GM18858 (cell line): Measurements from ENCODE around the gene FGF11.

ENCODE experiments used
- ATAC-seq: cut with Tn5 transposase; IDR thresholded peaks from one replicate; pipeline ENCODE4 v1.9.1; 2021; ENCODE audit not compliant: unreplicated experiment

The FGF11 gene

DNA sequence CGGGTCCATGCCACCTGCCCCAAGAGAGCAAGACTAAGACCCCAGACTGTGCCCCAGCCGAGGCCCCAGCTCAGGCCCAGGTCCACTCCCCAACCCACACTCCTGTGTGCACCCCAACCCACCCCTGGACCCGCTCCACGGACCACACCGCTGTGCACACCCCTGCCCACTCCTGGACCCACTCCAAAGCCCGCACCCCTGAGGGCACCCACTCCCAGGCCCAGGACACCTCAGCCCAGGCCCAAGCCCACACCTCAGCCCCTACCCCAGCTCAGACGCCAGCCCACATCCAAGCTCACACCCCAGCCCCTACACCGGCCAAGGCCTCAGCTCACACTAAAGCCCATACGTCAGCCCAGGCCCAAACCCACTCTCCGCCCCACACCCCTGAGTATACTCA, 9.6 kb upstream of the FGF11 start:
- no peak for ATAC-seq

DNA sequence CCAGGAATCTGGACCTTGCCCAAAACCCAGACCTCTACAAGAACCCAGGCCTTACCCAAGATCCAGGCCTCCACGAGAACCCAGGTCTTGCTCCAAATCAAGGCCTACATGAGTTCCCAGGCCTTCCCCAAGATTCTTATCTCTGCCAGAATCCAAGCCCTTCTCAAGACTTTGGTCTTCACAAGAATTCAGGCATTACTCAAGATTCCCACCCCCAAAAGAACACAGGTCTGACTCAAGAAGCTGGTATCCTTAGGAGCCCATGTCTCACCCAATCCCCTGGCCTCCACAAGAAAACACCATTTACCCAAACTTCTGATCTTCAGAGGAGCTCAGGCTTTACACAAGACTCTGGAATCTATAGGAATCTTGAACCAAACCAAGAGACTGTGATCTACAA, 8.1 kb upstream of the FGF11 start:
- no peak for ATAC-seq

DNA sequence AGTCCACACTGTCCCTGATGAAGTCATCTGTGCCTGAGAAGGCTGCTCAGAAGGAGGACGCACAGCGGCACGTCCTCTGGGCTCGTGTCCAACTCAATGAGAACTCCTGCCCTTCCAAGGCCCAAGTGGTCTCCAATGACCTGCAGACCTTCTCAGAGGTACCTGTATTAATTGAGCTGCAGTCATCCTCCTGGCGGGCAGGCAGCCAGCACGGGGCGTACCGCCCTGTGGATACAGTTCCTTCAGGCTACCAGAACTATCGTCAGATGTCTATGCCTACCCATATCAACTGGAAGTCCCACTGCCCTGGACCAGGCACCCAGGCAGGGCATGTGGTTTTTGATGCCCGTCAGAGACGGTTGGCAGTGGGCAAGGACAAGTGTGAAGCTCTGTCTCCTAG, 7.0 kb upstream of the FGF11 start:
- no peak for ATAC-seq

DNA sequence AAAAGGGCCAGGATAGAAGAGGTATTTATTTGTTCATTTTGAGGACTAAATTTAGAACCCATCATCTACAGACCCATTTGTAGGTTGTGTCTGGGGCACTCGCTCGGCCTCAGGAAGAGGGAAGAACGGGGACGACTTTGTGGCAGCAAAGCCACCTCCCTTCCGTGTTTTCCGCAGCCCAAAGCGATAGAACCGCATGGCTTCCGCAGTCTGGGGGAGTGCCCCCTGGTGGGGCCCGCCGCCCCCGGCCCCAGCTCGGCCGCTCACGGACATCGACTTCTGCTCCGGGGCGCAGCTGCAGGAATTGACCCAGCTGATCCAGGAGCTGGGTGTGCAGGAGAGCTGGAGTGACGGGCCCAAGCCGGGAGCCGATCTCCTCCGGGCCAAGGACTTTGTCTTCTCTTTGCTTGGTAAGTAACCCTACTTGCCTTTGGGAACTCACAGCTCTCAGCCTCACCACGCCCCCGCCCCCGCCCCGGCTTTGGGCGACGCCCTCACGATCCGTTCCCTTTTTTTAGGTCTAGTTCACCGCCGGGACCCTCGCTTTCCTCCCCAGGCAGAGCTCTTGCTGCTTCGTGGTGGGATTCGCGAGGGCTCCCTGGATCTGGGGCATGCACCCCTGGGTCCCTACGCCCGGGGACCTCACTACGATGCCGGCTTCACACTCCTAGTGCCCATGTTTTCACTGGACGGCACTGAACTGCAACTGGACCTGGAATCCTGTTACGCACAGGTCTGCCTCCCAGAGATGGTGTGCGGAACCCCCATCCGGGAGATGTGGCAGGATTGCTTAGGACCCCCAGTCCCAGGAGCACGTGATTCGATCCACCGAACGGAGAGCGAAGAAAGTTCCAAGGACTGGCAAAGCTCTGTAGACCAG, 3.4 kb upstream of the FGF11 start:
- ATAC-seq = no peak

DNA sequence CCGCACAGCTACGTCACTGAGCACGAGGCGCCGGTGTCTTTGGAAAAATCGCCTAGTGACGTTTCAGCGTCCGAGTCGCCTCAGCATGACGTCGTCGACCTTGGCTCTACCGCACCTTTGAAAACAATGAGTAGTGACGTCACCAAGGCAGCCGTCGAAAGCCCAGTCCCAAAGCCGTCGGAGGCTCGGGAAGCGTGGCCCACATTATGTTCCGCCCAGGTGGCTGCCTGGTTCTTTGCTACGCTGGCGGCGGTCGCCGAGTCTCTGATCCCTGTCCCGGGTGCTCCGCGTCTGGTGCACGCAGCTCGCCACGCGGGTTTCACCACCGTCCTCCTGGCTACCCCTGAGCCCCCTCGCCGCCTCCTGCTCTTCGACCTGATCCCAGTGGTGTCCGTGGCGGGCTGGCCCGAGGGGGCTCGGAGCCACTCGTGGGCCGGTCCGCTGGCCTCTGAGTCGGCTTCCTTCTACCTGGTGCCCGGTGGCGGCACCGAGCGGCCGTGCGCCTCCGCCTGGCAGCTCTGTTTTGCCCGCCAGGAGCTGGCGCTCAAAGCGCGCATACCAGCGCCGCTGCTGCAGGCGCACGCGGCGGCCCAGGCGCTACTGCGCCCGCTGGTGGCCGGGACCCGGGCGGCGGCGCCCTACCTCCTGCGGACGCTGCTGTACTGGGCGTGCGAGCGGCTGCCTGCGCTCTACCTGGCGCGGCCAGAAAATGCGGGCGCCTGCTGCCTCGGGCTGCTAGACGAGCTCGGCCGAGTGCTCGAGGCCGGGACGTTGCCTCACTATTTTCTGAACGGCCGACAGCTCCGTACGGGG, 2.5 kb upstream of the FGF11 start:
- no peak for ATAC-seq

DNA sequence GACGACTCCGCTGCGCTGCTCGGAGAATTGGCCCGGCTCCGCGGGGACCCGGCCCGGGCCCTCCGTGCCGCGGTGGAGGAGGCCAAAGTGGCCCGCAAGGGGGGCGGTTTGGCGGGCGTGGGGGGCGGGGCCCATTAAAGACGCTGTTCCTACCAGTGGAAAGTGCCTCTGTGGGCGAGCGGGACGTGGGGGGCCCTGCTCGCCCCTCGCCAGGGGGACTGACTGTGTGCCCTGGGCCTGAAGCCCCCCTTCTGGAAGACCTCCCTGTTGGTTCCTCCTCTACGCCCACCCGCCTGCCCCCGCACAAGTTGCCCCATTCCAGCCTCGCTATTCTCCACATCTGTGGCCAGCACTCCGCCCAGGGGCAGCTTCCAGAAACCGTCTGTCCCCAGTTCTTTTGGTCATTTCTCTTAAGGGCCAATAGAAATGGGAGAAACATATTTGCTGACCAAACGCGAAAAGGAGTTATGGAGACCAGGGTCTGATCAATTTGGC, 1.9 kb upstream of the FGF11 start:
- no peak for ATAC-seq

DNA sequence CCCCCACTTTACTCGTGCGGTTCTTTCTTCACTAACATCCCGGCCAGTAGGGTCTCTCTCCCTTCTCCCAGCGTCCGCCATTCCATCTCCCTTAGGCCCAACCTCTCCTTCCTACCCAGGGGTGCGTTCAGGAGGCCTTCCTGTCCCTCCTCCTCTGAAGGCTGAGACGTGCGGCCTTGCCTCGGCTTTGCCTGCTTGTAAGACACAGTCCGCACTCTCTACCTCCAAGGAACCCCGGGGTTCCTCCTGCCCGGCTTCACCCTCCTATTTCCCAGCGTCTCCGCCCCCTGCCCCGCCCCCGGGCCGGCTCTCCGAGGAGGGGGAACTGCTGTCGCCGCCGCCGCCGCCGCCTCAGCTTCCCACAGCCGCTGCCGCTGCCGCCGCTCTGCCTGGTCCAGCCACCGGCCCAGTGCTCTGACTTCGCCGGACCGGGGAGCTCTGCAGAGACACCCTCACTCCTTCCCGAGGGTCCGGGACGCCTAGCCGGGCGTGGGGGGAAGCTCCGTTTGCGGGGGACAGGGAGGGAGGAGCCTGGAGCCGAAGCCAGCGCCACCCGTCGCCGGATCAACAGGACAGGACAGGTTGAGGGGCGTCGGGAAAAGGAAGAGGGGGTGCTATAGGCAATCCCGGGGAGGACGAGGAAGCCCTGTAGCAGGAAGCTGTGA, 1.2 kb upstream of the FGF11 start:
- ATAC-seq = no peak

DNA sequence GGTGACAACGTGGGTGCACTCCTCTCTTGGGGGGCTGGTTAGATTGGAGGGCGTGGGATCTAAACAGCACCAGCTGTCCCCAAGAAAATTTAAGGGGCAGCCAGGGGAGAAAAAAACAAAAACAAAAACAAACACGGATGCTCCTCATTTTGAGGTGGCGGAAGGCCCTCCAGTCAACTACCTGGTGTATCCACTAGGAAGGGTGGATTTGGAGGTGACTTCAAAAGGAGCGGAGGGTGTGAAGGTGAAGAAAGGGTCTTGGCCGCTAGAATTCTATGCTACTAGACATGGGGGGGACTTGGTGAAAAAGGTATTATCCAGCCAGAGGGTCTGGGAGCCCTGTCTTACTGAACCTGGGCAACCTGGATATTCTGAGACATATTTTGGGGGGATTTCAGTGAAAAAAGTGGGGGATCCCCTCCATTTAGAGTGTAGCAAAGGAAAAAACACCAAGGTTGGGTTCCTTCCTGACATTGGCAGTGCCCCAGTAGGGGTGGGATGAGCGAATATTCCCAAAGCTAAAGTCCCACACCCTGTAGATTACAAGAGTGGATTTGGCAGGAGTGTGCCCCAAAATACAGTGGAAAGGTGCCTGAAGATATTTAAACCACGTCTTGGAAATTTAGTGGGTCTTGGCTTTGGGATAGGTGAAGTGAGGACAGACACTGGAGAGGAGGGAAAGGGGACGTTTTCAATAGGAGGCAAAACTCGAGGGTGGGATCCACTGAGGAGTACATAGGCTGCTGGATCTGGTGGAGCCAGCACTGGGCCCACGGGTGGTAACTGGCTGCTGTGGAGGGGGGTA, 454 bp upstream of the FGF11 start:
- no peak for ATAC-seq

DNA sequence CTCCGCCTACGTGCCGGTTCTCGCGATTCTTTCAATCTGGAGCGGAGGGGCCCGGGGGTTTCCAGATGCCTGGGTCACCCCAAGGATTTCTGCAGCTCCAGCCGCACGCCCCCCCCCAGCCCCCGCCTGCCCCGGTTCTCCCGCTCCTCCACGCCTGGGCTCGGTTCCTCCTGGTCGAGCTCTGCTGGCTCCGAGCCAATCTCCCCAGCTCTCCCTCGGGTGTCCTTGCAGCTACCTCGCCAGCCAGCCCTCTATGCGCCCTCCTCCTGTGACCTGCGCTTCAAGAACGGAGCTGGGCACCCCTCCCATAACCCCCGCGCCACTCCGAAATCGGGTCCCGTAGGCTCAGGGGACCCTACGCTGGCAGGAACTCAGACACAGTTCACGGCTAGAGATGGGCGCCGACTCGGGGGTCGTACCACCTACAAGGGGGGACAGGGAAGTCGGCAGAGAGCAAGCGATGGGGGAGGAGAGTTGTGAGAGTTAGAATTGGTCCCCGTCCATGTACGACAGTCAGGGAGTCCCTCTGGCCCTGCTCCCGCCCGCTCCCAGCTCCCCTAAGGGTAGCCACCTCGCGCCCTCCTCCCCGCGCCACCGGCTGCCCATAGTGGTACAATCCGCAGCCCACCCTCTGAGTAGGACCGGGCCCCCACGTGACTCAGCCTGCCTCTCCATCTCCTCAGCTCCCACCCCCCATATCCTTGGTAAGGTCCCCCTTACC, 961 bp downstream of the FGF11 start:
- ATAC-seq = no peak

DNA sequence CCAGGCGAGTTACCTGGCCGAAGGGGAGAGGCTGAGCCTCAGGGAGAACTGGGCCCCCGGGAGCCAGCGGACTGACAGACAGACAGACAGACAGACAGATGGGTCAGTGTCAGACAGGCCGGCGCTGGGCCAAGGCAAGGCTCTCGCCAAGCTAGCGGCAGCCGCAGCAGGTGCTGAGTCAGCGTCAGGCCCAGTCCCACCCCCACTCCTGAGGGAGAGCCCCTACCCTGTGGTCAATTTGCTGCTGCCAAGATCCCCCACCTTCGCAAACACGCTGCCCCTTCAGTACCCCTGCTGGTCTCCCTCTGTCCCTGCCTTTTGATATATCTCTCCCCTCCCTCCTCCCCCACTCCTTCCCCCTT, 1.5 kb downstream of the FGF11 start:
- ATAC-seq = no peak

DNA sequence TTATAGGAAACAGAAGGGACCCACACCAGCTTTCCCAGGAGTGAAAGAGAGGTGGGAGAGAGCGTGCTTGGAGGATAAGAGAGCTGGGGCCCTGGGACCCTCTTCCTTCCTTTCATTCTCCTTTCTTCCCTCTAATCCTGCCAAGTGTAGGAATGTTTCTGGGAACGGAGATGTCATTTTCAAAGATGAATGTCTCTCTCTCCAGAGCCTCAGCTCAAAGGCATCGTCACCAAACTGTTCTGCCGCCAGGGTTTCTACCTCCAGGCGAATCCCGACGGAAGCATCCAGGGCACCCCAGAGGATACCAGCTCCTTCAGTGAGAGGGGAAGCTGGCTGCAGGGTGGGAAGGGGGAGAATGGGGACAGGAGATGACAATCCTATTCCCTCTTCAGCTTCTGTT, 2.0 kb downstream of the FGF11 start:
- ATAC-seq = no peak

DNA sequence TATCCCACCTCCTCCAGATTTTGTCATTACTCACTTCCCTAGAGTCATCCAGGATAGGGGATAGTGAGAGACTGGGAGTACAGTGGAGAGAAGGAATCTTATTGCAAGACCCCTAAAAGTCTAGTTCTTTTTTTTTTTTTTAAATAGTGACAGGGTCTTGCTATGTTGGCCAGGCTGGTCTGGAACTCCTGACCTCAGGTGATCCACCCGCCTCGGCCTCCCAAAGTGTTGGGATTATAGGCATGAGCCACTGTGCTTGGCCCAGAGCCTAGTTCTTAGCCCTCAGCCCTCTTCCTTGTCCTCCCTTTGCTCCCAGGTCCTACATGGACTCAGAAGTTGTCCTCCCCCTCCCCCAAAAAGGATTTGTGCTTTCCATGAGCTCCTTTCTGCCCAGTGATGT, 2.8 kb downstream of the FGF11 start:
- ATAC-seq = no peak

DNA sequence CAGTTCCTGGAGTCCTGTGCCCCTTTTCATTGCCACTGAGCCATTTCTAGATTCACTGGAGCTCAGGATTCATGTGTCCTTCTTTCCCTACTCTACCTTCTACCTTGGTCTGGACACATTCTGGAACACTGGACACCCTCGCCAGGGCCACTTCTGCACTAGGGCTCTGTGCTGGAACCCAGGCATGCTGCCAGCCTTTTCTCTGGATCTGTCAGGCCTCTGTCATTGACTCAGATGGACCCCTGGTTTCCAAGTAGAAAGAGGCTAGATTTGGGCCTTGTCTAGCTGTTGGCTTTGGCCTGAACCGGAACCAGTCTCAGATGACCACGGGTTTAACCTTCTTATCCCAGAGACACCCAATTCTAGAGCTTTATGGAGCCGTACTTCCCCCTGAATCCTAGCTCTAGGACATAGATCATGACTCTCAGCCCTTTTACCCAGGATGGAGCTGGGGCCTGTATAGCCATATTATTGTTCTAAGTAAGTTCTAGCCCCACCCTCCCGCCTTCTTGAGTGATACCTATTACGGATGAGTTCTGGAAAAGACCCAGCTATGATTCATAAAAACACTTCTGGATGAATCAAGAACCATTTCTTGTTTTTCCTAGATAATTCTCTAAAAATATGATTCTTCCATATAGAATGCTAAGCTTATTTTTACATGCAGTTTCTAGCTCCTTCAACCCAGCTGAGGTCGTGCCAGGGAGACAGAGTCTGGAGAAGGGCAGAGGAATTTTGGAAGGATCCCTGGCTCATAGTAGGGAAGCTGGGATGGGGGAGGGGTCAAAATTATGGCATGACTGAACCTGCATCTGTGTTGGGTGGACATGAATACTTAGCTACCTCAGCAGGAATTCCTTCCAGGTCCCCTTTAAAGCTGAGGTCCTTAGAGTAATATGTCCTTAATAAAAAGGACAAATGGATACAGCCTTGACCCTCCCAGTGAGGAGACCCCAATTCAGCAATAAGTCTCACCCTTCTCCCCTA, 4.5 kb downstream of the FGF11 start:
- no peak for ATAC-seq

DNA sequence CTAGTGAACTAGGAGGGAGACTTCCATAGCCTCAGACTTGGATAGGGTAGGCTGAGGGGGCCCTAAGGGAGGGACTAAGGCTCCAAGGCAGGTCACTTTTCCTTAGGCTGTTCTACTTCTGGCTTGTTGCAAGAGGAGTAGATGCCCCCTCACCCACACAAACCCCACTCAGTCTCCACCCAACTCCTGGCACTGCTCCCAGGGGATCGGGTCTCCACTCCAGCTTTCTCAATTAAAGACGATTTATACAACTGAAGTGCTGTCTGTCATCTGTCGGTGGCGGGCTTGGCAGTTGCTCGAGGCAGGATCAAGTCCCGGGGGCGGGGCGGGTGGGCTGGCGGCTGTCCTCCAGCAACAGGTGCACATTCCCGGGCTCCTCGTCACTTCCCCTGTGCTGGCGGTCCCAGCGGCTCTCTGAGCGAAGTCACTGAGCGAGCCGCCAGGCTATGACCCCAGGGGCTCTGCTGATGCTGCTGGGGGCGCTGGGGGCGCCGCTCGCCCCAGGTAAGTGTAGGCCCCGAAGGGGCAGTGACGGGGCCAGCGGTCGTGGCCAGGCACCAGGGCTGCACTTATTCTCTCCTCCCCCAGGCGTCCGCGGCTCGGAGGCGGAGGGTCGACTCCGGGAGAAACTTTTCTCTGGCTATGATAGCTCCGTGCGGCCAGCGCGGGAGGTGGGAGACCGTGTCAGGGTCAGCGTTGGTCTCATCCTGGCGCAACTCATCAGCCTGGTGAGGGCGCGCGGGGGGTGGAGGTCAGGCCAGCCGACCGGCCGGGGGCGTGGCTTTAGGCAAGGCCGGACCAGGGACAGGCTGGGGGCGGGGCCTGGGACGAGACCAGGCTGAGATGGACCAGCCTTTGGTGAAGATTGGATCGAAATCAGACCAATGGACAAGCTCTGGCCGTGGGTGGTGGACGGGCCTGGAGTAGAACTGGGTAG, 5.6 kb downstream of the FGF11 start, which contains the start of gene CHRNB1:
CHRNB1 (plus strand) TSS at position 380 of the 937 bp plus-strand sequence; CDS start at position 447, 67 bp downstream.
- no peak for ATAC-seq

DNA sequence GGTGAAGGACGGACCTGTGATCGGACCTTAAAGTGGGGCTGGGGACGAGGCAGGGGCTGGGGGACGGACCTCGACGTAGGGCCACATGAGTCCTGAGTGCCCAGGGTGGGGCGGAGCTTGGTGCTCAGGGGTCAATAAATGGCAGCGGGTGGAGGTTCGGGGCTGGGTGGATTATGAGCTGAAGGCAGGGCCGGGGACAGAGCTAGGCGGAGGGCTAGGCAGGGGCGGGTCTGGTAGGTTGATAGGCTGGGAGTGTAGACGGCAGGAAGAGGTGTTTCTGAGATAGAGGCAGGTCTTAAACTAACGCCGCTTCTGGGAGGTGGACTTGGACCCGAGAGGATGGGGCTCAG, 6.3 kb downstream of the FGF11 start:
- no peak for ATAC-seq

DNA sequence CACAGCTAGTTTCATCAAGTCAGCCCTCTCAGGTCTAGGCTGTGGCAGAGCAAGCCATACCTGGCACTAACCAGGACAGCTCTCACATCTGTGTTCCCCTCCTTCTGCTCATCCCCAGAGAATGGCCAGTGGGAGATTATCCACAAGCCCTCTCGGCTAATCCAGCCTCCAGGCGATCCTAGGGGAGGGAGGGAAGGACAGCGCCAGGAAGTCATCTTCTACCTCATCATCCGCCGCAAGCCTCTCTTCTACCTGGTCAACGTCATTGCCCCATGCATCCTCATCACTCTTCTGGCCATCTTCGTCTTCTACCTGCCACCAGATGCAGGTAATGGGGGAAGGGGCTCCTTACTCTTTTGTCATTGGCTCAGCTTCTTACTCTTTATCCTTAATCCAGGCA, 9.1 kb downstream of the FGF11 start:
- ATAC-seq = no peak

DNA sequence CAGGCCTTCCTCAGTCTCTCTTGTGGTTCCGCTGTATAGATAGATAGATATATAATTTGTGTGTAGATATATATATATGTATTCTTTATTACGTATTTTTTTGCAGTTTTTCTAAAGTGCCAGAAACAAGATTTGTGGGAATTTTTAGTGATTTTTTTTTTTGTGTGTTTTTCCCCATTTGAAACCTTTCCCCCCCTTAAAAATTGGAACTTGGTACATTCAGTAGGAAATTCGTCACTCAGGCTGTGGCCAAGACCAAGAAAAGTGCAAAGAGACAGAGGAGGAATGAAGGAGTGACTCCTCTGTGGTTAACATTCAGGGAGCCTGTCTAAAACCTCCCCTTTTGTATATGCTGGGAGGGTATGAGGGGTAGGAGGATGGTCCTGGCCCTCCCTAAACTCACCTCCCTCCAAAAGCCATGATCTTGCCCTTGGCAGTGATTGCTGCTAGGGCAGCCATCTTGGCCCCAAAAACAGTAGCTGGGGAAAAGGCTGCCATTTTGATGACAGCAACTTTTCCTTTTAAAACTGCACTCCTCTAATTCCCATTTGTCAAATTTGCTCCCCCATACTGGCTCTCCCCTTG, 20.7 kb downstream of the FGF11 start:
- ATAC-seq = no peak
